Activated T-cell treated with anti-CD3 and anti-CD28 coated beads, Interleukin-2, amount 50 U/mL, for 48 hours (primary cell): Measurements from ENCODE around the gene PRDX6.
"Not testable (repeated sequence)": the region's sequence is repeated elsewhere in the genome, so short reads cannot be mapped to it uniquely, and the experiment has no call there.

Experiments used
- DNase-seq, 2 experiments: peaks; one replicate each; pipeline ENCODE4 v3.0.0-alpha.2; 2020

PRDX6 gene, protein sequence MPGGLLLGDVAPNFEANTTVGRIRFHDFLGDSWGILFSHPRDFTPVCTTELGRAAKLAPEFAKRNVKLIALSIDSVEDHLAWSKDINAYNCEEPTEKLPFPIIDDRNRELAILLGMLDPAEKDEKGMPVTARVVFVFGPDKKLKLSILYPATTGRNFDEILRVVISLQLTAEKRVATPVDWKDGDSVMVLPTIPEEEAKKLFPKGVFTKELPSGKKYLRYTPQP

GRCh38 chr1:173477286-173478093, at the start of gene PRDX6:
PRDX6 (plus strand) TSS chr1:173477335; CDS start chr1:173477398, 63 bp downstream.
- DNase-seq, result no peak

GRCh38 chr1:173429471-173430402, 47.4 kb upstream of the PRDX6 start:
- DNase-seq, result peak; percentile 78 to 80

DNA sequence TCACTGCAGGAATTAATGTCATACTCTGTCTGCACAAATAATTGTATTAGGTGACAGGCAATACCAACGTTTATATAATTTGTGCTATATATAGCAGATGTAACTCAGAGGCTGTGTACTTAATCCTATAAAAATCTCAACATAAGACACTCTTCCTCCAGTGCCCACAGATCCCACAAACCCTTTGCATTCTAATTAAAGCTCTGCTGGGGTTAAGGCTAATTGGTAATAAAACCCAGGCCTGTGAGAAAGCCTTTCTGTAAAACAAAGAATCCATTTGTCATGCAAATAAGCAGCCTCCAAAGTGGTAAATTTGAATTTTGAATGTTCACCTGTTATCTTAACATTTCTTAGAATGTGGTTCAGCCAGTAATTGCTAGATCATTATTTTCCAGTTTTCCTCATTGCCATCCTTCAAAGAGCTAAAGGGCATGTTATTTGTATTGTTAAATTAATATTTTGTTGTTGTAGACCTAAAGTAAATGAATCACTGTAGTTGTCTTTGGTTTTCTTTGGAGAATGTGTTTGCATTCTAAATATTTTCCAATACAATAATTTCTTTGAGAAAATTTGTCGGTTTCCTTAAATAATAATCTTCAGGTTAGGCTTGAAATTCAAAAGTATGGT, 46.3 kb upstream of the PRDX6 start:
- DNase-seq, result no peak

- peak; percentile 91 to 96 for DNase-seq
These were observed 45.7 kb upstream of the PRDX6 start for GRCh38 chr1:173431304-173432045.

- DNase-seq, result no peak
These were observed 44.8 kb upstream of the PRDX6 start for GRCh38 chr1:173432331-173432730.

- no peak for DNase-seq
These were observed 43.3 kb upstream of the PRDX6 start for GRCh38 chr1:173433751-173434326.

- DNase-seq, result no peak
These were observed 40.2 kb upstream of the PRDX6 start for GRCh38 chr1:173436841-173437428.

DNA sequence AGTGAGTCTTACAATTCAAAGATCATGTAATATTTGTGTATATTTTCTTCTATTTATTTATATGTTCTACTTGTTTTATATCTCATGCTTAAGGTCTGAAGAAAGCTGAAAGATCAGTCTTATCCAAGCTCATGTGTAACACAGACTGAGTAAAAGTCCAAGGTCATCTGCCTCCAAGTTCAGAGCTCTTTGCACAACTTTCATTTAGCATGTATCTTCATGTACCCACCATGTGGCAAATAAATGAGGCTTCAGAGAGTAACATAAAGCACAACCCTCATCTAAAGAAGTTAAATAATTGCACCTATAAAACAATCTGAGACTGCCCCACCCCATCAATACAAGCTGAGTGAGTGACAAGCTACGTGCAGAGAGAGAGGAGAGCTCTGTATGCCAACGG, 38.5 kb upstream of the PRDX6 start:
- no peak for DNase-seq

DNA sequence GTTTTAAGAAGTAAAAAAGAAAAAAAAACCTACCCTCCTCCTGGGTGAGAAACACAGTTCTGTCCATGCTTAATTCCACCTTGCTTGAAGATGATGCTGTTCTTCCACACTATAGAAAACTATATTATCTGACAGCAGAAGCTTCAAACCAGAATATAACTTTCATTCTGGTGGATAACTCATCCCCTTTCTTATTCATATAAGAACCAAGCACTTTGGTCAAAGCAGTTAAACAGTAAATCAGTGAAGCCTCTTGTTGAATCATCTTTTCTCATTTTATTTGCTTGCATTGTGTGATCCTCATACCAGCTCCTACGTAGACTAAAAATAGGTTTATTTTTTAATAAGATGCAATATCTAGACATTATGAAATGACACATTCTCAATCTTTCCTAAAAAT, 36.7 kb upstream of the PRDX6 start:
- no peak for DNase-seq

GRCh38 chr1:173444757-173445156, 32.4 kb upstream of the PRDX6 start:
- DNase-seq, result no peak

GRCh38 chr1:173445164-173445563, 32.0 kb upstream of the PRDX6 start:
- DNase-seq, result no peak

- no peak for DNase-seq
These were observed 31.5 kb upstream of the PRDX6 start for GRCh38 chr1:173445656-173446055.

GRCh38 chr1:173447224-173447623, 29.9 kb upstream of the PRDX6 start:
- no peak for DNase-seq

- DNase-seq, result no peak
These were observed 28.2 kb upstream of the PRDX6 start for GRCh38 chr1:173448945-173449344.

GRCh38 chr1:173451981-173452380, 25.2 kb upstream of the PRDX6 start:
- no peak for DNase-seq

- no peak for DNase-seq
These were observed 23.2 kb upstream of the PRDX6 start for GRCh38 chr1:173453982-173454381.

GRCh38 chr1:173454966-173455524, 22.1 kb upstream of the PRDX6 start:
- DNase-seq, result no peak

GRCh38 chr1:173459885-173460284, 17.2 kb upstream of the PRDX6 start:
- no peak for DNase-seq

GRCh38 chr1:173462666-173463065, 14.5 kb upstream of the PRDX6 start:
- not testable (repeated sequence) for DNase-seq

GRCh38 chr1:173464185-173464584, 12.9 kb upstream of the PRDX6 start:
- DNase-seq, result not testable (repeated sequence)

DNA sequence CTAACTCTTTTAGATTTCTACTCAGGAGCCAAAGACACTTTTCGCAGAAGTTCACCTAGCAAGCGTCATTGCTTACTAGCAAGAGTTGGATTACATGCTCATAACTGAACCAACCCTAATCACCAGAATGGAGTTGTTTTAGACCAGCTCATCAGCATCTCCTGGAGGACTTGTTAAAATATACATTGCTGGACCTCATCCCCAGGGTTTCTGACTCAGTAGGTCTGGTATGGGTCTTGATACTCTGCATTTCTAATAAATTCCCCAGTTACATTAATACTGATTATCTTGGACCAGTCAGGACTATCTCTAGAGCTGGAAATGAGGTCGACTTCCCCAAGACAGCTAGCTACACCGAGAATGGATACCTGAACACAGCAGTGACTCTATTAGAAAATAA, 9.7 kb upstream of the PRDX6 start:
- no peak for DNase-seq
